GM18511 (cell line): ENCODE measurements around the gene DHRS13.
"Not testable (repeated sequence)": the region's sequence is repeated elsewhere in the genome, so short reads cannot be mapped to it uniquely, and the experiment has no call there.

Experiments used
- ATAC-seq: cut with Tn5 transposase; IDR thresholded peaks from one replicate; pipeline ENCODE4 v1.9.1; 2021; ENCODE audit warnings: mild to moderate bottlenecking, moderate library complexity; ENCODE audit not compliant: unreplicated experiment

DHRS13 gene

GRCh38 chr17:28935744-28936460 is 33.0 kb upstream of the DHRS13 start:
- no peak for ATAC-seq

- not testable (repeated sequence) for ATAC-seq
Observed at GRCh38 chr17:28934508-28934907, 31.6 kb upstream of the DHRS13 start.

DNA sequence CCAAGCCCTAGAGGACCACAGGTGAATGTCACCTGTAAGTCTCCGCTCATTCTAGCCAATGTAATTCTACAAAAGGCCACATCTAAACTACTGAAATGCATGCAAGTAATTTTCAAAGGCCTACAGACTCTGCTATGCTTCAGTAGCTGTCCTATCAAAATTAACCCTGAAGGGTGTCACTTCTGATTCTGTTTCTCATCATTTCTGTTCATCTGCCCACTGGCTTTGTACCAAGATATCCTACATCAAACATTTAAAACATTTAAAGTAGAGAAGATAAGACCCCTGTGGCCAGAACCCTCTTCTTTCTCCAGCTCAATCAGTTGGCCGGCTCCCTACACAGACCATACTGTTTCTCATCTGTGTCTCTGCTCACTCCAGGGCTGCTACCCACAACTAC is 26.9 kb upstream of the DHRS13 start:
- no peak for ATAC-seq

DNA sequence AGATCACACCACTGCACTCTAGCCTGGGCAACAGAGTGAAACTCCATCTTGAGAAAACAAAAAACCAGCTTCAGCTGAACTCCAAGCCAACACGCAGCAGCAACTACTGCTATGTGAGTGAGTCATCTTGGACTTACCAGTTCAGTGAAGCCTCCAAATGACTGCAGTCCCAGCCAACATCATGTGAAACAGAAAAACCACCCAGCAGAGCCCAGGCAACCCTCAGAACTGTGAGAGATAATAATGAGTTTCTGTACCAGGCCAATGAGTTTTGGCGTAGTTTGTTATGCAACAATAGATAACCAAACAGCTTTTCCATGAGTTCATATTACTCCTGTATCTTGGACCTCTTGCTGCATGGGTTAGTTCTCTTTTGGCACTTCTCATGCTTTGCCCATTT is 25.2 kb upstream of the DHRS13 start:
- no peak for ATAC-seq

DNA sequence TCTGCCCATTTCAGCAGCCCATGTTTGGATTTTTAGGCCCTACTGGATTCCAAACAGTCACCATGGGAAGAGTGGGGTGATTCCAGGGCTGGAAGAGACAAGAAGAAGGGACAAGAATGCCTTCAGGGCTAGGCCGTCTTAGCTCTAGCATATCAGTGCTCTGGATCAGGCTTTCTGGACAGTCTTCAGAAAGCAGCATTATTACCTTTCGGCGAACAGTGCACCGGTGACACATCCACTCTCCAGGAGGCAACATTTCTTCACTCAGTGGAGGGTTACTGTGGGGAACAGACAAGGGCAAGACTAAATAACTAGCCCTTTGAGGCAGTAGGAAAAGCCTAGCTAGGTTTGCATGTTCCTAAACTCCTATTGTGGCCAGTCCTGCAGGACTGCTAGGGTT is 23.9 kb upstream of the DHRS13 start:
- no peak for ATAC-seq

GRCh38 chr17:28926366-28926765 is 23.5 kb upstream of the DHRS13 start:
- ATAC-seq, result no peak

DNA sequence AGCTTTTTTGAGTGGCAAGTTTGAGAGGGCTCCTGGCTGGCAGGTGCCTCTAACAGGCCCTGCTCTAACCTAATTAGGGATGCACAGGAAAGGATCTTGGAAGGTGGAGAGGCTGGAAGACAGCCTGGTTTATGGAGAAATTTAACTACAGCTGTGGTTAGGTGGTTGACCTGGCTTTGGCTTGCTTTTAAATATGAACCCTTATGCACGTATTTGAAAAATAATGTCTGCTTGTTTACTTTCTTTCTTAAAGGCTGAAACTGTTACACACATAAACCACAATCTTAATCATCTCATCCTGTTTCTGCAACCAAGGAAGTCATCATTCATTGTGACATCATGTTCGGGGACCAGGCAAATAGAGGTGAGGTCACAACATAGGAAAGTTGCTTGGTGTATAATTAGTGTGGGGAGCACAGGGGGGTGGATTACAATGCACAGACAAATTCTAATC is 23.1 kb upstream of the DHRS13 start:
- no peak for ATAC-seq

DNA sequence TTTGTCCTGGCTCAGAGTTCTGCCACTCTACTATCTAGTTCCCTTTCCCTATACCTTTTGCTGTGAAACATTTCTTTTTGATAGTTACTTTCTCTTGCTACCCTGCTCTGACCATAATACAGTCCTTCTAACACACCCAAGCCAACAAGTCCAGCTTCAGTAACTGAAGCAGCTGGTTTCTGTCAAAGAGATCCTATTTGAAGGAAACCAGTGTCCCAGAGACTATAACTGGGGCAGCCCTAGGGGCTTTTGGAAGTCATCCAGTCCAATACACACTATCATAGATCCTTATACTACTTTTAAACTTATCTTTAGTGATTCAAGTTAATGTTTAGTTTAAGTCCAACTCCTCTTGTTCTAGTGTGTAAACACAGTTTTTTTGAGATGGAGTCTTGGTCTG is 17.3 kb upstream of the DHRS13 start:
- no peak for ATAC-seq

DNA sequence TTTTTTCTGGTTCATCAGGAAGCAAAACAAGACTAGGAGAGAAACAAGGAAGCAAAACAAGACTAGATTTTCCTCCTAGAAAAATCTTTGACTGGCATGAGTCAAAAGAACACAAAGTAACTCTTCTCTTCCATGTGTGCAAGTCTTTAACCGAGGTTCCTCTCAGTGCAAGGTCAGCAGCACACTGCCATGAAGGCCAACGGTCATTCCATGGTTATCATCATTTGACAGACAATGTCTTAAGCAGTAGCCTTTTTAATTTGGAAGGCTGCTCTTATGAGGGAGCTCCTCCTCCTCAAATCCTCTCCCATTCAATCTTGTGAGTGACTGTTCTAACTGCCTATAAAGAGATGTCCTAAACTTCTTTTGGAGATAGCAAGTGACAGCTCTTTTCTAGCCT is 15.4 kb upstream of the DHRS13 start:
- ATAC-seq, result no peak

DNA sequence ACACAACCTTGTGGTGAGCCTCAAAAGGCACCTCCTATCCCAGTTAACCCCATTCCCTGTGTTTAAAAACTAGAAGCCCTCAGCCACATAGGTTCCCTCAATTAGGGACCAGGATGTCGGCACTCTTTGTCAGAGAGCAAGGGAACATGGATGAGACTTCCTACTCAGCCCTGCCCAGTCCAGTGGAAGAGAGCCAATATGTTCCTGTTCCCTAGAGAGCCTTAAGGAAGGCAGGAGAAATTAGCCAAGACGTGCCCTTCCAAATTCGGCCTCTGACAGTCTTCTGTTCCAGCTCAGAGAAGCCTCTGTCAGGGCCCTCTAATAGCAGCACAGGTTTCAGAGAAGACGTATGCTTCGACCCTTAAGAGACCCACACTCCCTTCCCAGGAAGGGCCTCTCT is 14.6 kb upstream of the DHRS13 start:
- ATAC-seq, result no peak

GRCh38 chr17:28917029-28917428 is 14.2 kb upstream of the DHRS13 start:
- no peak for ATAC-seq

DNA sequence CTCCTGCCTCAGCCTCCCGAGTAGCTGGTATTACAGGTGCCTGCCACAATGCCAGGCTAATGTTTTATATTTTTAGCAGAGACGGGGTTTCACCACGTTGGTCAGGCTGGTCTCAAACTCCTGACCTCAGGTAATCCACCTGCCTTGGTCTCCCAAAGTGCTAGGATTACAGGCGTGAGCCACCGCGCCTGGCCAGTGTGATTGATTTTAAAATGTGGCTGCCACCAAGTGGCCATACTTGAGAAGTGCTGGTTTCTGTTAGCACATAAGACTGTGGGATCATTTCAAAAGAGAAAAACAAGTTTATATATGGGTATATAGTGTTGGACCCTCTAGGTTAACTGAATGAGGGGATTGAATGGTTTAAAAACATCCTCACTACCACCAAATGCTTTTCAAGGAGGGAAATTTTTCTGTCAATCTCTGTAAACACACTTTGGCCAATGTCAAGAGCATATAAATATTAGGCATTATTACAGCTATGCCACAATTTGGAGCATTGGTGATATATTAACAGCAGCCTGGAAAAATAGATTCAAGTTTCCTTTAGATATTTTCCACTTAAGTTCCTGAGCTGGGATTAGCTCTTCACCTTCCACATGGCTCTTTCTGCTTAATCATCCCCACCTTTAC is 13.5 kb upstream of the DHRS13 start:
- ATAC-seq, result no peak

GRCh38 chr17:28912938-28913333 is 10.1 kb upstream of the DHRS13 start:
- ATAC-seq, result no peak

GRCh38 chr17:28912281-28912937 is 9.5 kb upstream of the DHRS13 start:
- no peak for ATAC-seq

- no peak for ATAC-seq
Observed at GRCh38 chr17:28911411-28912045, 8.6 kb upstream of the DHRS13 start.

DNA sequence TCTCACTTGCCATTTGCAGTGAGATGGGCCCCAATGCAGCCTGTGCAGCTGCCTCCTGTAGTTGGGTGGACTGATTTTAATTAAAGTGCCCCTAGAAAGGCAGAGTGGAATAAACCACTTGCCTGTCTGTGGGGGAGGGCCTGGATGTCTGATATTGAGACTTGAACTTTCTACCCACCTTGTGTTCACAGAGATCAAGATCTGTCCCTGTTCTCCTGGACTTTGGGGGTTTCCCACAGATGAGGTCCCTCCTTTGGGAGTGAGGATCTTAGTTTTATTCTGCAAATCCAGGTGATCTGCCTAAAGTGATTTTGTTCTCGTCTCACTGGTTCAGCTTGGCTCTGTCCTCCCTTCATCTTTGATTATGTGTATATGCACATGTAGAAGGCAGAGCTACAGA is 7.7 kb upstream of the DHRS13 start:
- ATAC-seq, result no peak

DNA sequence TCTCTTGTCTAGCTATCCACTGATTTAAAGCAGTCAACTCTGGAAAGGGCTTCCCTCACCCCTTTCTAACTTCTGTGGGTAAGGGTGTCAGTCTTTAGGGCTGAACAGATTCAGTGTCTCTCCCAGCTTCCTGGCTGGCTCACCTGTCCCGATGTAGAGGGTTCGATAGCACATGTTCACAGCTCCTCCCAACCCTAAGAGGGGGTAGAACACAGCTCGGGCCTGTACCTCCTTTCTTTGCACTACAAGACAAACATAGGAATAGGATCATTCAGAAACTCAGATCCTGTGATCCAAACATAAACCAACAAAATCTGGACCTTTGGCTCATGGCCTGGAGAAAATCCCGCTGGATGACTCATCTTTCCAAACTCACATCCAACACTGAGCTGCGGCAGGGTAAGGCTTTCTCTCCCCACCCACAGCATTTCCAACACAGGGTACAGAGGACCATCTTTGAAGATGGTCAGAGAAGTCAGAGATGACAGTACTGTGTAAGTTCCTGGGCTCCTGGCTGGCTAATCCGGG is 5.8 kb upstream of the DHRS13 start:
- no peak for ATAC-seq

DNA sequence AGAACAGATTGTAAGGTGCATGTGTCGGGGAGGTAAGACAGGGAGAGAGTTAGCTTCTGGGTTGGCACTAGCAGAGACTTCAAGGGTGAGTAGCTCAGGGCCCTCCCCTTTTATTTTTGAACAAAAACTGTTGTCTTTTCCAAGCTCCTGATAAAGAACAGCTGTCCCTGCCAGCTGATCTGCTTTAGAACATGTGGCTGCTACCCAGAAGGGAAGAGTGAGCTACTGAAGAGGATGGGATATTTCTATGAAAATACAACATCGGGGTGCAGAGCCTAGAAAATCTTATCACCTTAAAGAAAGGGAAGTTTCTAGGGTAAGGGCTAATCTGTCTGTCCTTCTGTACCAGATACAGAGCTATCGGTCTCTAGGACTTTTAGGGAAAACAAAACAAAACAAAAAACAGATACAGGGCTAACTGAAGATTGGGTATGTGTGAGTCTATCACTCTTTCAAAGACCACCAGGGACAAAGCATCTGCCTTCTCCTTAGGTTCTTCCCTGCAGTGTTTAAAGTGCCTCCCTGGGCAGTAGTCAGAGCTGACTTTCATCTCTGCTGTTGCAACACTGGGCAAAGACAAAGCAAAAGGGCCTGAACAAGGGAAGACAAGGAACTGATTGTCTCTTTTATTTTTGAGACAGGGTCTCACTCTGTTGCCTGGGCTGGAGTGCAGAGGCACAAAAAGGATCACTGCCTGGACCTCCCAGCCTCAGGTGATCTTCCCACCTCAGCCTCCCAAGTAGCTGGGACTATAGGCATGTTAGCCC is 5.0 kb upstream of the DHRS13 start:
- no peak for ATAC-seq

DNA sequence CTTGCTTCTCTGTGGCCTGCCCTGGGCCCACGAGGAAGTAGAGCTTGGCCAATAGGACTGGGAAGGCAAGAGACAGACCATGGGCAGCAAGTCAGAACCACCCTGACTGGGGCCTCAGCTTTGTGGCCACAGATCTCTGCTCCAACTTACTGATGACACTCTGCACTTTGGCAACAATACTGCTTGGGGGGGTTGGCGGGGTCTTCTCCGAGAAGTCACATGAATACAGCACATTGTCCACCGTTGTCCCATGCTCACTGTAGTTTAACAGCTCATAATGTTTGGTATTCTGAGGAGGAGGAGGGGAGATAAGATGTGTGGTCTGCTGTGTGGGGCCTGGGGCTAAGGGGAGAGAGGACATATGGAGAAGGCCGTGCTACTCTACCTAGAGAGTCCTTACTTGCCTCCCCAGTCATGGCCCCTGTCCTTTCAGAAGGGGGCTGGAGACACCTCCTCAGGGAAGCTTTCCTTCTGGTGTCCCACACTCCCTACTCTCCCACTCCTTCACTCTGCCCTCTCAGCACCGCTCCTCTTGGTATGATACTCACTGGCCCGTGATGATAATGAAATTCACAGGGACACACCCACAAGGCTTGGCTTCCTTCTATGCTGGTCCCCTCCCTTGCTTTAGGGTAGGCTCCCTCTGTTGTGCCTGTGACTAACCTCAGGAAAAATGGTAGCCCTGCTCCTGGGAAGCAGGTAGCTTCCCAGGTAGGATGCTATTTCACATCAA is 4.0 kb upstream of the DHRS13 start:
- no peak for ATAC-seq

GRCh38 chr17:28906276-28906675 is 3.4 kb upstream of the DHRS13 start:
- ATAC-seq, result no peak
